Measurements from ENCODE around the gene PPARGC1A. TPM values are rescaled to one million over a fixed set of nuclear protein-coding genes. Genes with fewer than 3 reads are reported as not detected.

PPARGC1A gene
- total and polyA plus RNA-seq, 2 experiments from 2014 or later = 0.76 to 3.3 TPM

GRCh38 chr4:23916282-23916681 lies 26.4 kb upstream of the PPARGC1A start:
- no peaks in the 10 kb centered on the region for H3F3A ChIP-seq (replicated peaks; ENCODE audit: low read depth)
- Mint-ChIP-seq H3K27ac (no peak overlapping the region), H3K27me3 (ENCODE audit: insufficient read depth, low read depth, poor library complexity) (no peaks in the 10 kb centered on the region), H3K4me1 (peaks cover 8% of the 10 kb centered on the region; the same call in 2 of the 3 replicates), H3K36me3 (ENCODE audit: low read depth) (no peaks in the 10 kb centered on the region), H3K4me3 (no peak overlapping the region), H3K9me3 (no peaks in the 10 kb centered on the region)
- no peaks in the 10 kb centered on the region for H3K36me3 ChIP-seq (ENCODE audit: insufficient read depth)
- no peaks in the 10 kb centered on the region; the same call in 1 of the 2 replicates for H3K4me1 ChIP-seq (ENCODE audit: insufficient read depth)
- no peak for TF ChIP-seq NANOG (IDR thresholded peaks at IDR 0.05; ENCODE audit: borderline replicate concordance)
- H4K20me1 ChIP-seq (replicated peaks; ENCODE audit: insufficient read depth) = no peaks in the 10 kb centered on the region
- H3K27ac ChIP-seq (ENCODE audit: low read depth) = no peak overlapping the region
- ATAC-seq = no peak
- no peaks in the 10 kb centered on the region for H3K27me3 ChIP-seq (ENCODE audit: insufficient read depth)
- H2AFZ ChIP-seq = no peak overlapping the region
- no peak overlapping the region for H3K4me2 ChIP-seq
- no peak for DNase-seq (ENCODE audit: low spot score)
- no peak overlapping the region for H3K4me3 ChIP-seq
- H3K9me2 ChIP-seq (ENCODE audit: insufficient read depth) = no peaks in the 10 kb centered on the region
- H3K79me2 ChIP-seq (replicated peaks; ENCODE audit: insufficient read depth) = no peaks in the 10 kb centered on the region

- Histone ChIP-seq H3K4me2 (no peak overlapping the region), H3K27ac (ENCODE audit: low read depth) (no peak overlapping the region), H2AFZ (no peak overlapping the region), H3F3A (replicated peaks; ENCODE audit: low read depth) (no peaks in the 10 kb centered on the region), H3K79me2 (replicated peaks; ENCODE audit: insufficient read depth) (no peaks in the 10 kb centered on the region), H3K4me1 (ENCODE audit: insufficient read depth) (no peaks in the 10 kb centered on the region), H3K4me3 (no peak overlapping the region), H4K20me1 (replicated peaks; ENCODE audit: insufficient read depth) (no peaks in the 10 kb centered on the region), H3K36me3 (ENCODE audit: insufficient read depth) (no peaks in the 10 kb centered on the region), H3K9me2 (ENCODE audit: insufficient read depth) (no peaks in the 10 kb centered on the region), H3K27me3 (ENCODE audit: insufficient read depth) (no peaks in the 10 kb centered on the region)
- no peaks in the 10 kb centered on the region for H3K36me3 Mint-ChIP-seq (ENCODE audit: low read depth)
- H3K4me1 Mint-ChIP-seq = peaks cover 2% of the 10 kb centered on the region; the same call in 2 of the 3 replicates
- no peak overlapping the region for H3K27ac Mint-ChIP-seq
- H3K9me3 Mint-ChIP-seq = no peaks in the 10 kb centered on the region
- ATAC-seq (no peak), DNase-seq (ENCODE audit: low spot score) (no peak)
- H3K27me3 Mint-ChIP-seq (ENCODE audit: insufficient read depth, low read depth, poor library complexity) = no peaks in the 10 kb centered on the region
- H3K4me3 Mint-ChIP-seq = no peak overlapping the region
- TF ChIP-seq NANOG (IDR thresholded peaks at IDR 0.05; ENCODE audit: borderline replicate concordance) (no peak), ZNF331 (CRISPR knock-in tag; IDR thresholded peaks at IDR 0.05; ENCODE audit: low read depth) (no peak), CREB1 (CRISPR knock-in tag; IDR thresholded peaks at IDR 0.05; ENCODE audit: low read depth) (no peak), ZNF114 (CRISPR knock-in tag; IDR thresholded peaks at IDR 0.05) (no peak), EZH2phosphoT487 (IDR thresholded peaks at IDR 0.05; ENCODE audit: unreplicated experiment) (no peak), STAT1 (IDR thresholded peaks at IDR 0.05; ENCODE audit: unreplicated experiment) (no peak), ETS1 (IDR thresholded peaks at IDR 0.05) (no peak), EZH2 (IDR thresholded peaks at IDR 0.05; ENCODE audit: low read depth, unreplicated experiment) (no peak), REST (IDR thresholded peaks at IDR 0.05; ENCODE audit: unreplicated experiment) (no peak), JUNB (IDR thresholded peaks at IDR 0.05; ENCODE audit: unreplicated experiment) (no peak)
- TF ChIP-seq, protein P1, sequence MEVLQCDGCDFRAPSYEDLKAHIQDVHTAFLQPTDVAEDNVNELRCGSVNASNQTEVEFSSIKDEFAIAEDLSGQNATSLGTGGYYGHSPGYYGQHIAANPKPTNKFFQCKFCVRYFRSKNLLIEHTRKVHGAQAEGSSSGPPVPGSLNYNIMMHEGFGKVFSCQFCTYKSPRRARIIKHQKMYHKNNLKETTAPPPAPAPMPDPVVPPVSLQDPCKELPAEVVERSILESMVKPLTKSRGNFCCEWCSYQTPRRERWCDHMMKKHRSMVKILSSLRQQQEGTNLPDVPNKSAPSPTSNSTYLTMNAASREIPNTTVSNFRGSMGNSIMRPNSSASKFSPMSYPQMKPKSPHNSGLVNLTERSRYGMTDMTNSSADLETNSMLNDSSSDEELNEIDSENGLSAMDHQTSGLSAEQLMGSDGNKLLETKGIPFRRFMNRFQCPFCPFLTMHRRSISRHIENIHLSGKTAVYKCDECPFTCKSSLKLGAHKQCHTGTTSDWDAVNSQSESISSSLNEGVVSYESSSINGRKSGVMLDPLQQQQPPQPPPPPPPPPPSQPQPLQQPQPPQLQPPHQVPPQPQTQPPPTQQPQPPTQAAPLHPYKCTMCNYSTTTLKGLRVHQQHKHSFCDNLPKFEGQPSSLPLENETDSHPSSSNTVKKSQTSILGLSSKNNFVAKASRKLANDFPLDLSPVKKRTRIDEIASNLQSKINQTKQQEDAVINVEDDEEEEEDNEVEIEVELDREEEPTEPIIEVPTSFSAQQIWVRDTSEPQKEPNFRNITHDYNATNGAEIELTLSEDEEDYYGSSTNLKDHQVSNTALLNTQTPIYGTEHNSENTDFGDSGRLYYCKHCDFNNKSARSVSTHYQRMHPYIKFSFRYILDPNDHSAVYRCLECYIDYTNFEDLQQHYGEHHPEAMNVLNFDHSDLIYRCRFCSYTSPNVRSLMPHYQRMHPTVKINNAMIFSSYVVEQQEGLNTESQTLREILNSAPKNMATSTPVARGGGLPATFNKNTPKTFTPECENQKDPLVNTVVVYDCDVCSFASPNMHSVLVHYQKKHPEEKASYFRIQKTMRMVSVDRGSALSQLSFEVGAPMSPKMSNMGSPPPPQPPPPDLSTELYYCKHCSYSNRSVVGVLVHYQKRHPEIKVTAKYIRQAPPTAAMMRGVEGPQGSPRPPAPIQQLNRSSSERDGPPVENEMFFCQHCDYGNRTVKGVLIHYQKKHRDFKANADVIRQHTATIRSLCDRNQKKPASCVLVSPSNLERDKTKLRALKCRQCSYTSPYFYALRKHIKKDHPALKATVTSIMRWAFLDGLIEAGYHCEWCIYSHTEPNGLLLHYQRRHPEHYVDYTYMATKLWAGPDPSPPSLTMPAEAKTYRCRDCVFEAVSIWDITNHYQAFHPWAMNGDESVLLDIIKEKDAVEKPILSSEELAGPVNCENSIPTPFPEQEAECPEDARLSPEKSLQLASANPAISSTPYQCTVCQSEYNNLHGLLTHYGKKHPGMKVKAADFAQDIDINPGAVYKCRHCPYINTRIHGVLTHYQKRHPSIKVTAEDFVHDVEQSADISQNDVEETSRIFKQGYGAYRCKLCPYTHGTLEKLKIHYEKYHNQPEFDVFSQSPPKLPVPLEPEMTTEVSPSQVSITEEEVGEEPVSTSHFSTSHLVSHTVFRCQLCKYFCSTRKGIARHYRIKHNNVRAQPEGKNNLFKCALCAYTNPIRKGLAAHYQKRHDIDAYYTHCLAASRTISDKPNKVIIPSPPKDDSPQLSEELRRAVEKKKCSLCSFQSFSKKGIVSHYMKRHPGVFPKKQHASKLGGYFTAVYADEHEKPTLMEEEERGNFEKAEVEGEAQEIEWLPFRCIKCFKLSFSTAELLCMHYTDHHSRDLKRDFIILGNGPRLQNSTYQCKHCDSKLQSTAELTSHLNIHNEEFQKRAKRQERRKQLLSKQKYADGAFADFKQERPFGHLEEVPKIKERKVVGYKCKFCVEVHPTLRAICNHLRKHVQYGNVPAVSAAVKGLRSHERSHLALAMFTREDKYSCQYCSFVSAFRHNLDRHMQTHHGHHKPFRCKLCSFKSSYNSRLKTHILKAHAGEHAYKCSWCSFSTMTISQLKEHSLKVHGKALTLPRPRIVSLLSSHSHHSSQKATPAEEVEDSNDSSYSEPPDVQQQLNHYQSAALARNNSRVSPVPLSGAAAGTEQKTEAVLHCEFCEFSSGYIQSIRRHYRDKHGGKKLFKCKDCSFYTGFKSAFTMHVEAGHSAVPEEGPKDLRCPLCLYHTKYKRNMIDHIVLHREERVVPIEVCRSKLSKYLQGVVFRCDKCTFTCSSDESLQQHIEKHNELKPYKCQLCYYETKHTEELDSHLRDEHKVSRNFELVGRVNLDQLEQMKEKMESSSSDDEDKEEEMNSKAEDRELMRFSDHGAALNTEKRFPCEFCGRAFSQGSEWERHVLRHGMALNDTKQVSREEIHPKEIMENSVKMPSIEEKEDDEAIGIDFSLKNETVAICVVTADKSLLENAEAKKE (CRISPR knock-in tag; IDR thresholded peaks at IDR 0.05) = no peak
These were observed 25.7 kb upstream of the PPARGC1A start for GRCh38 chr4:23915459-23916132.
